ENCODE results near the gene GRIA1.
"Not testable (repeated sequence)": the region's sequence is repeated elsewhere in the genome, so short reads cannot be mapped to it uniquely, and the experiment has no call there.

Gene GRIA1

GRCh38 chr5:153713943-153714342 lies 223.5 kb downstream of the GRIA1 start:
- ATAC-seq (replicated peaks) (no peak), DNase-seq (no peak)
- H3K27me3 Mint-ChIP-seq: peaks cover 0 to 7% of the 10 kb centered on the region in 2 donors
- H3K36me3 Mint-ChIP-seq (ENCODE audit: insufficient read depth): no peaks in the 10 kb centered on the region
- peaks cover 4 to 17% of the 10 kb centered on the region in 2 donors for H3K9me3 Mint-ChIP-seq
- H3K27ac Mint-ChIP-seq: no peak overlapping the region
- H3K4me1 Mint-ChIP-seq (ENCODE audit: low read depth in 2 of 2): no peaks in the 10 kb centered on the region
- no peak overlapping the region for H3K4me3 Mint-ChIP-seq

- H3K4me3 Mint-ChIP-seq: no peak overlapping the region
- no peak overlapping the region for H3K27ac Mint-ChIP-seq
- DNase-seq (no peak), ATAC-seq (replicated peaks) (no peak)
- H3K27me3 Mint-ChIP-seq: peaks cover 0 to 7% of the 10 kb centered on the region in 2 donors
- no peaks in the 10 kb centered on the region for H3K4me1 Mint-ChIP-seq (ENCODE audit: low read depth in 2 of 2)
- H3K9me3 Mint-ChIP-seq: peaks cover 4 to 17% of the 10 kb centered on the region in 2 donors
- H3K36me3 Mint-ChIP-seq (ENCODE audit: insufficient read depth): no peaks in the 10 kb centered on the region
Measured at GRCh38 chr5:153714798-153715197, 224.3 kb downstream of the GRIA1 start.

GRCh38 chr5:153717287-153717686 lies 226.8 kb downstream of the GRIA1 start:
- ATAC-seq (replicated peaks) (no peak), DNase-seq (no peak)
- Mint-ChIP-seq H3K27me3 (peaks cover under 1 to 7% of the 10 kb centered on the region in 2 donors), H3K9me3 (peaks cover 0 to 6% of the 10 kb centered on the region in 2 donors), H3K36me3 (ENCODE audit: insufficient read depth) (no peaks in the 10 kb centered on the region), H3K4me3 (no peak overlapping the region), H3K27ac (no peak overlapping the region), H3K4me1 (ENCODE audit: low read depth in 2 of 2) (no peaks in the 10 kb centered on the region)

- Mint-ChIP-seq H3K9me3 (peaks cover 0 to 13% of the 10 kb centered on the region in 2 donors), H3K27me3 (peaks cover 8 to 17% of the 10 kb centered on the region in 2 donors)
Measured at GRCh38 chr5:153718713-153719112, 228.2 kb downstream of the GRIA1 start.

DNA sequence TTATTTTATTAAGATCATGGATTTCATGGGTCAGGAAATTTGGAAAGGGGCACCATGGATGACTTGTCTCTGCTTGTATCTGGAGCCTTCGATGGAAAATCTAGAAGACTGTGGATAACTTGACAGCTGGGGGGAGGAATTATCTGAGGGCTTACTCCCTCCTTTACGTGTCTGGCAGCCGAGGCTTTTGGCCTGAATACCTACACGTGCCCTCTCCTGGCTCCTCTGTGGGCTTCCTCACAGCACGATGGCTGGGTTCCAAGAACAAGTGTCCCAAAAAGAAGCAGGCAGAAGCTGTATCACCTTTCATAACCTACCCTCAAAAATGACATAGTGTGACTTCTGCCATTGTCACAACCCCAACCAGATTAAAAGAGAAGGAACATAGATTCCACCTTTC lies 228.9 kb downstream of the GRIA1 start:
- ATAC-seq (replicated peaks) (no peak), DNase-seq (no peak)
- Mint-ChIP-seq H3K4me3 (no peak overlapping the region), H3K36me3 (ENCODE audit: insufficient read depth) (no peaks in the 10 kb centered on the region), H3K9me3 (peaks cover 0 to 13% of the 10 kb centered on the region in 2 donors), H3K27me3 (peaks cover 8 to 17% of the 10 kb centered on the region in 2 donors), H3K27ac (no peak overlapping the region), H3K4me1 (ENCODE audit: low read depth in 2 of 2) (no peaks in the 10 kb centered on the region)

More at GRCh38 chr5:153718713-153719112, 228.2 kb downstream of the GRIA1 start:
- ATAC-seq (replicated peaks) (no peak), DNase-seq (no peak)
- H3K36me3 Mint-ChIP-seq (ENCODE audit: insufficient read depth): no peaks in the 10 kb centered on the region
- no peak overlapping the region for H3K4me3 Mint-ChIP-seq
- H3K4me1 Mint-ChIP-seq (ENCODE audit: low read depth in 2 of 2): no peaks in the 10 kb centered on the region
- no peak overlapping the region for H3K27ac Mint-ChIP-seq

GRCh38 chr5:153723022-153723610 lies 232.6 kb downstream of the GRIA1 start:
- not testable (repeated sequence) for ATAC-seq (replicated peaks)

GRCh38 chr5:153742060-153742459 lies 251.6 kb downstream of the GRIA1 start:
- Mint-ChIP-seq H3K4me3 (no peak overlapping the region), H3K36me3 (ENCODE audit: insufficient read depth) (no peaks in the 10 kb centered on the region), H3K4me1 (ENCODE audit: low read depth in 2 of 2) (no peaks in the 10 kb centered on the region), H3K27me3 (peaks cover 0 to 16% of the 10 kb centered on the region in 2 donors), H3K9me3 (no peaks in the 10 kb centered on the region), H3K27ac (no peak overlapping the region)
- DNase-seq (no peak), ATAC-seq (replicated peaks) (no peak)

More at GRCh38 chr5:153723022-153723610, 232.6 kb downstream of the GRIA1 start:
- peaks cover 0 to 14% of the 10 kb centered on the region in 2 donors for H3K9me3 Mint-ChIP-seq
- not testable (repeated sequence) for H3K36me3 Mint-ChIP-seq (ENCODE audit: insufficient read depth); DNase-seq; H3K27ac Mint-ChIP-seq; H3K4me1 Mint-ChIP-seq (ENCODE audit: low read depth in 2 of 2); H3K4me3 Mint-ChIP-seq
- H3K27me3 Mint-ChIP-seq: peaks cover 8 to 17% of the 10 kb centered on the region in 2 donors

DNA sequence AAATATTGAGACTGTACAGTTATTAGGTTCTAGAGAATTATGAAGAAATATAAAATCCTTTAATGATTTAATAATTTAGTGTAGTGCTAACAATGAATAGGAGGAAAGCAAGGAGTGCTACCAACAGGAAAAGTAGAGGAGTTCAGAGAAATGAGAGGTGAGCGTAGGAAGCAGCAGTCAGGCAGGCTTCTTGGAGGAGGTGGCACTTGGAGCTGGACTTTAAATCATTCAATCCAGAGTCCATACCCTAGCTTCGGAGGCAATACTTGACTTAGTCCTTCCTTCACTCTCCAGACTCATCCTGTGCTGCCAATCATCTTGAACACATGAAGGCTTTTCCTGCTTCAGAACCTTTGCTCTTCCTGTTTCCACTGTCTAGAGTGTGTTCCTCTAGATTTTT lies 254.3 kb downstream of the GRIA1 start:
- ATAC-seq (replicated peaks): no peak
- DNase-seq: no peak

GRCh38 chr5:153745778-153746395 lies 255.4 kb downstream of the GRIA1 start:
- Mint-ChIP-seq H3K27me3 (peaks cover 0 to 20% of the 10 kb centered on the region in 2 donors), H3K4me3 (no peak overlapping the region), H3K9me3 (no peaks in the 10 kb centered on the region), H3K36me3 (ENCODE audit: insufficient read depth) (no peaks in the 10 kb centered on the region), H3K27ac (peak overlapping the region in 1 of 2 donors; percentile 11), H3K4me1 (ENCODE audit: low read depth in 2 of 2) (no peaks in the 10 kb centered on the region)
- ATAC-seq (replicated peaks) (no peak), DNase-seq (no peak)

More for the DNA sequence above, 254.3 kb downstream of the GRIA1 start:
- Mint-ChIP-seq H3K4me3 (no peak overlapping the region), H3K9me3 (no peaks in the 10 kb centered on the region), H3K36me3 (ENCODE audit: insufficient read depth) (no peaks in the 10 kb centered on the region), H3K27ac (no peak overlapping the region), H3K27me3 (peaks cover 0 to 20% of the 10 kb centered on the region in 2 donors), H3K4me1 (ENCODE audit: low read depth in 2 of 2) (no peaks in the 10 kb centered on the region)

DNA sequence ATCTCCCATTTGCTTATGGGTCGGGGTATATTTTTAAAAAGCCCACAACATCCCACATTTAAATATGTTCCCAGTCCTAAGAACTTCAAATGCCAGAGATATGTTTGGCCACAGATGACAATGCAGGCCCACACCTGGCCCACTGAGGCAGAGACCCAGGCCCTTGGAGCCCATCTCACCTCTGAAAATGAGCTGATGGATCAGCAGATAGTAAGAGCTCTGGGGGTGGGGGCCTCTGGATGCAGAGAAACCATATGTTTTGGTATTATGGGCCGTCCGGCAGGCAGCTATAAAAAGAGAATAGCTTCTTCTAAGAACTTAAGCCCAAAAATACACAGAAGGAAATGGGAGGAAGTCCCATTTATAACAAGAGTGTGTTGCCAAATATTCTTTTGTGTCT lies 256.0 kb downstream of the GRIA1 start:
- Mint-ChIP-seq H3K4me1 (ENCODE audit: low read depth in 2 of 2) (no peaks in the 10 kb centered on the region), H3K36me3 (ENCODE audit: insufficient read depth) (no peaks in the 10 kb centered on the region), H3K27ac (no peak overlapping the region), H3K27me3 (peaks cover 0 to 20% of the 10 kb centered on the region in 2 donors), H3K4me3 (no peak overlapping the region), H3K9me3 (no peaks in the 10 kb centered on the region)
- DNase-seq: no peak
- ATAC-seq (replicated peaks): no peak

- no peak for DNase-seq
- H3K36me3 Mint-ChIP-seq (ENCODE audit: insufficient read depth): no peaks in the 10 kb centered on the region
- H3K4me1 Mint-ChIP-seq (ENCODE audit: low read depth in 2 of 2): no peaks in the 10 kb centered on the region
- no peaks in the 10 kb centered on the region for H3K9me3 Mint-ChIP-seq
- ATAC-seq (replicated peaks): no peak
- no peak overlapping the region for H3K27ac Mint-ChIP-seq
- H3K27me3 Mint-ChIP-seq: peaks cover 0 to 14% of the 10 kb centered on the region in 2 donors
- no peak overlapping the region for H3K4me3 Mint-ChIP-seq
Measured at GRCh38 chr5:153748823-153749222, 258.4 kb downstream of the GRIA1 start.

DNA sequence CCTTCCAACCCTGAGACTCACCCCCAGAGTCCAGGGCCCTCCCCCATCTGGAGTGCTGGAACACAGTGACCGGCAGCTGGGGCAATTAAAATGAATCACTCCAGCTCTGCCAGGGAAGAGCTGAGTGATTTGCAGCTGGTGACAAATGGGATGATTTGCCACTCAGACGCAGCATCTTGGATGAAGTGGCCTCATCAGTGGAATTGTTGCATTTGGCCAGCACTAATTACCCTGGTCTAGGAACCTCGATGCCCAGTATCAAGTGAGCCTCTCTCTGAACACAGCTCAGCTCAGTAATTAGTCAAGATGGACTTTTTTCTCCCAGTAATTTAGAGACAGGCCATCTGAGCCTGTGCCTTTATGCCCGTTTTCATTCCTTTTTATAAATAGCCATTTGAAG lies 259.5 kb downstream of the GRIA1 start:
- H3K4me3 Mint-ChIP-seq: no peak overlapping the region
- no peak overlapping the region for H3K27ac Mint-ChIP-seq
- H3K36me3 Mint-ChIP-seq (ENCODE audit: insufficient read depth): no peaks in the 10 kb centered on the region
- peaks cover 0 to 2% of the 10 kb centered on the region in 2 donors for H3K9me3 Mint-ChIP-seq
- no peak for ATAC-seq (replicated peaks)
- peaks cover 0 to 14% of the 10 kb centered on the region in 2 donors for H3K27me3 Mint-ChIP-seq
- no peaks in the 10 kb centered on the region for H3K4me1 Mint-ChIP-seq (ENCODE audit: low read depth in 2 of 2)
- DNase-seq: no peak

- Mint-ChIP-seq H3K27me3 (peaks cover 0 to 10% of the 10 kb centered on the region in 2 donors), H3K27ac (no peak overlapping the region), H3K4me1 (ENCODE audit: low read depth in 2 of 2) (no peaks in the 10 kb centered on the region), H3K9me3 (peaks cover 0 to 2% of the 10 kb centered on the region in 2 donors), H3K36me3 (ENCODE audit: insufficient read depth) (no peaks in the 10 kb centered on the region), H3K4me3 (no peak overlapping the region)
- DNase-seq (no peak), ATAC-seq (replicated peaks) (no peak)
Measured at GRCh38 chr5:153751251-153751650, 260.8 kb downstream of the GRIA1 start.

- Mint-ChIP-seq H3K27me3 (peaks cover 0 to 10% of the 10 kb centered on the region in 2 donors), H3K4me3 (no peak overlapping the region), H3K4me1 (ENCODE audit: low read depth in 2 of 2) (no peaks in the 10 kb centered on the region), H3K36me3 (ENCODE audit: insufficient read depth) (no peaks in the 10 kb centered on the region), H3K9me3 (peaks cover 0 to 2% of the 10 kb centered on the region in 2 donors), H3K27ac (no peak overlapping the region)
- ATAC-seq (replicated peaks) (no peak), DNase-seq (no peak)
Measured at GRCh38 chr5:153752890-153753289, 262.4 kb downstream of the GRIA1 start.

Measured in effector memory CD8-positive, alpha-beta T cell (primary cell).